H1 (cell line): ENCODE data around the gene ELP6. TPM values are rescaled to one million over a fixed set of nuclear protein-coding genes. Genes with fewer than 3 reads are reported as not detected.

Experiments
- CTCF ChIA-PET: fragments of 300-600 bp; sonication (Branson Sonifier 250); formaldehyde crosslinking; loops from one replicate; lab custom pipeline; 2021; ENCODE audit not compliant: partially characterized antibody; lab: Charles Lee
- POLR2A ChIA-PET: fragments of 300-600 bp; sonication (Branson Sonifier 250); formaldehyde crosslinking; loops from one replicate; lab custom pipeline; 2021; ENCODE audit warnings: inconsistent platforms; ENCODE audit not compliant: partially characterized antibody; lab: Charles Lee
- DNase-seq, 2 experiments: peaks; one replicate each; pipeline versions ENCODE4 v3.0.0 to v3.0.0-alpha.2; 2010 to 2022; ENCODE audit warnings: low spot score in 2 of 2, low read depth in 1 of 2, mixed read lengths in 1 of 2
- FAIRE-seq: peaks from 2 replicates; lab custom pipeline; 2011; peaks lifted over from hg19 to GRCh38; lab: Jason Lieb, UNC
- H2AFZ ChIP-seq: 2 replicates; pipeline ENCODE4 v1.8.1; 2012; ENCODE audit warnings: low read length, inconsistent platforms
- H2AK5ac ChIP-seq: 2 replicates; pipeline ENCODE4 v1.6.1; 2013; ENCODE audit warnings: low read depth, low read length
- H2BK120ac ChIP-seq: replicated peaks from 2 replicates; pipeline ENCODE3; 2013; ENCODE audit warnings: low read depth, low read length, inconsistent platforms
- H2BK12ac ChIP-seq: 2 replicates; pipeline ENCODE4 v1.6.1; 2013; ENCODE audit warnings: low read depth, low read length
- H2BK15ac ChIP-seq: 2 replicates; pipeline ENCODE4 v1.6.1; 2013; ENCODE audit warnings: low read length
- H2BK20ac ChIP-seq: 2 replicates; pipeline ENCODE4 v1.6.1; 2013; ENCODE audit warnings: low read length
- H2BK5ac ChIP-seq: 2 replicates; pipeline ENCODE4 v1.6.1; 2013; ENCODE audit warnings: low read depth, low read length
- H3K14ac ChIP-seq: 2 replicates; pipeline ENCODE4 v1.6.1; 2013; ENCODE audit warnings: inconsistent platforms; ENCODE audit not compliant: insufficient read length
- H3K18ac ChIP-seq: 2 replicates; pipeline ENCODE4 v1.6.1; 2013; ENCODE audit warnings: low read length; ENCODE audit errors: extremely low read depth
- H3K23ac ChIP-seq: 2 replicates; pipeline ENCODE4 v1.6.1; 2013; ENCODE audit warnings: inconsistent platforms; ENCODE audit not compliant: insufficient read length
- H3K23me2 ChIP-seq: 2 replicates; pipeline ENCODE4 v1.6.1; 2013; ENCODE audit warnings: low read depth, low read length
- H3K27ac ChIP-seq: 2 replicates; pipeline ENCODE4 v1.6.1; 2011; ENCODE audit warnings: low read depth, low read length, inconsistent platforms
- H3K27me3 ChIP-seq, 4 experiments: replicated peaks in 1 of 4; 1 replicate in 1 of 4; 2 replicates in 3 of 4; pipeline versions ENCODE4 v1.6.1 to v1.8.1; 2011 to 2013; ENCODE audit warnings: low read length in 3 of 4, mild to moderate bottlenecking in 3 of 4, inconsistent platforms in 2 of 4, mixed read lengths in 2 of 4, moderate library complexity in 1 of 4; ENCODE audit not compliant: control insufficient read depth in 3 of 4, insufficient read depth in 3 of 4; ENCODE audit errors: extremely low read depth in 1 of 4
- H3K36me3 ChIP-seq, 4 experiments: 2 replicates each; pipeline versions ENCODE4 v1.6.1 to v1.8.1; 2011 to 2013; ENCODE audit warnings: mild to moderate bottlenecking in 4 of 4, low read length in 3 of 4, moderate library complexity in 2 of 4, control low read depth in 1 of 4, inconsistent platforms in 1 of 4; ENCODE audit not compliant: insufficient read depth in 4 of 4, control insufficient read depth in 2 of 4
- H3K4ac ChIP-seq: replicated peaks from 2 replicates; pipeline ENCODE3; 2013; ENCODE audit warnings: low read length, low read depth, mixed read lengths, inconsistent platforms; ENCODE audit not compliant: insufficient read length
- H3K4me1 ChIP-seq, 4 experiments: replicated peaks in 1 of 4; 1 replicate in 1 of 4; 2 replicates in 3 of 4; pipeline versions ENCODE4 v1.6.1 to v1.8.1; 2011 to 2013; ENCODE audit warnings: low read length in 3 of 4, inconsistent platforms in 2 of 4, mixed read lengths in 1 of 4; ENCODE audit not compliant: insufficient read depth in 4 of 4, control insufficient read depth in 3 of 4
- H3K4me2 ChIP-seq, 2 experiments: 2 replicates each; pipeline versions ENCODE4 v1.6.1 to v1.8.1; 2011 to 2013; ENCODE audit warnings: low read depth in 2 of 2, low read length in 2 of 2, control low read depth in 1 of 2, inconsistent platforms in 1 of 2, mild to moderate bottlenecking in 1 of 2; ENCODE audit not compliant: insufficient read depth in 1 of 2
- H3K4me3 ChIP-seq, 4 experiments: fragments of 200-600, 300-600 bp in 1 of 4; sonication (generic), shearing (Covaris generic), sonication (Bioruptor Twin) in 1 of 4; 2 replicates each; pipeline versions ENCODE4 v1.5.1 to v1.8.1; 2011 to 2016; ENCODE audit warnings: low read length in 4 of 4, low read depth in 3 of 4, control low read depth in 2 of 4, inconsistent platforms in 2 of 4, mild to moderate bottlenecking in 2 of 4, mixed read lengths in 1 of 4, moderate library complexity in 1 of 4; ENCODE audit not compliant: insufficient read depth in 2 of 4; ENCODE audit errors: extremely low read depth in 1 of 4
- H3K56ac ChIP-seq: replicated peaks from 2 replicates; pipeline ENCODE3; 2013; ENCODE audit warnings: low read depth, mild to moderate bottlenecking, mixed read lengths, low read length, inconsistent platforms; ENCODE audit not compliant: insufficient read length
- H3K79me1 ChIP-seq: 2 replicates; pipeline ENCODE4 v1.6.1; 2013; ENCODE audit warnings: low read depth, low read length, control low read depth
- H3K79me2 ChIP-seq, 2 experiments: 2 replicates each; pipeline versions ENCODE4 v1.6.1 to v1.8.1; 2012 to 2013; ENCODE audit warnings: low read length in 2 of 2, mild to moderate bottlenecking in 2 of 2, inconsistent platforms in 1 of 2; ENCODE audit not compliant: insufficient read depth in 2 of 2, control insufficient read depth in 1 of 2
- H3K9ac ChIP-seq, 4 experiments: replicated peaks in 1 of 4; 1 replicate in 1 of 4; 2 replicates in 3 of 4; pipeline versions ENCODE4 v1.6.1 to v1.8.1; 2011 to 2013; ENCODE audit warnings: low read depth in 3 of 4, low read length in 3 of 4, control low read depth in 2 of 4, mild to moderate bottlenecking in 2 of 4, moderate library complexity in 2 of 4, inconsistent platforms in 1 of 4; ENCODE audit errors: extremely low read depth in 1 of 4
- H3K9me3 ChIP-seq, 2 experiments: 2 replicates each; pipeline versions ENCODE4 v1.6.1 to v1.8.1; 2012 to 2013; ENCODE audit warnings: mild to moderate bottlenecking in 2 of 2, moderate library complexity in 2 of 2, control low read depth in 1 of 2, inconsistent platforms in 1 of 2, low read depth in 1 of 2, low read length in 1 of 2, mixed read lengths in 1 of 2; ENCODE audit not compliant: insufficient read depth in 2 of 2
- H4K20me1 ChIP-seq, 2 experiments: replicated peaks in 1 of 2; 2 replicates each; pipeline versions ENCODE3 to v1.8.1; 2011 to 2013; ENCODE audit warnings: inconsistent platforms in 2 of 2, low read length in 2 of 2, mild to moderate bottlenecking in 1 of 2; ENCODE audit not compliant: insufficient read depth in 2 of 2, control insufficient read depth in 1 of 2
- H4K5ac ChIP-seq: 2 replicates; pipeline ENCODE4 v1.6.1; 2013; ENCODE audit warnings: low read length, low read depth, mixed read lengths, inconsistent platforms; ENCODE audit not compliant: insufficient read length
- H4K8ac ChIP-seq: 2 replicates; pipeline ENCODE4 v1.8.0; 2013; ENCODE audit warnings: mild to moderate bottlenecking, moderate library complexity, low read length, inconsistent platforms; ENCODE audit not compliant: insufficient read depth; ENCODE audit errors: extremely low read depth
- H4K91ac ChIP-seq: replicated peaks from 2 replicates; pipeline ENCODE3; 2013; ENCODE audit warnings: low read length, mixed read lengths, inconsistent platforms; ENCODE audit not compliant: insufficient read length
- NRF1 ChIP-seq: IDR thresholded peaks from 2 replicates; pipeline ENCODE4 v1.6.1; 2011; ENCODE audit warnings: mild to moderate bottlenecking, low read depth, low read length, improper control_type of control experiment
- POU5F1 ChIP-seq: IDR thresholded peaks from 2 replicates; pipeline ENCODE4 v1.6.1; 2011; ENCODE audit warnings: low read depth, mild to moderate bottlenecking, low read length, moderate library complexity
- RFX5 ChIP-seq: IDR thresholded peaks from 2 replicates; pipeline ENCODE4 v1.6.1; 2011; ENCODE audit warnings: low read depth, low read length, improper control_type of control experiment, borderline replicate concordance
- SP1 ChIP-seq: IDR thresholded peaks from 2 replicates; pipeline ENCODE4 v1.6.1; 2011; ENCODE audit warnings: low read depth, low read length
- SP2 ChIP-seq: IDR thresholded peaks from 2 replicates; pipeline ENCODE4 v1.6.1; 2012; ENCODE audit warnings: mild to moderate bottlenecking, low read length, inconsistent platforms
- SP4 ChIP-seq: IDR thresholded peaks from 2 replicates; pipeline ENCODE4 v1.6.1; 2012; ENCODE audit warnings: low read length, inconsistent platforms
- WGBS, 2 experiments: shearing (Covaris generic) in 1 of 2; methylation state at CpG; one replicate each; pipeline versions ENCODE4 v1.1.6 to v1.1.7; 2013 to 2015; ENCODE audit warnings: low lambda C conversion rate in 2 of 2, mixed read lengths in 2 of 2, inconsistent platforms in 1 of 2, low coverage in 1 of 2, missing lambda C conversion rate in 1 of 2; ENCODE audit not compliant: insufficient replicate concordance in 2 of 2, insufficient coverage in 1 of 2, insufficient read length in 1 of 2; ENCODE audit errors: extremely low coverage in 1 of 2, missing lambda C conversion rate in 1 of 2; 5-methylcytosine and 5-hydroxymethylcytosine counted together
- polyA plus RNA-seq, 7 experiments: library from polyadenylated mRNA; depleted of rRNA in 3 of 7; stranded (reverse) in 5 of 7; unstranded in 2 of 7; fragments of >200 nt in 5 of 7; fragments of 200-250 nt in 2 of 7; gene quantifications; 1 replicate in 5 of 7; 2 replicates in 1 of 7; 4 replicates in 1 of 7; pipeline versions ENCODE4 v1.2.1 to v1.2.3, GENCODE V29; 2011 to 2013; ENCODE audit warnings: missing spikeins in 2 of 7, mixed read lengths in 2 of 7
- total RNA-seq: library from RNA; stranded (reverse); fragmentation: NEBNext Ultra II Directional; extraction: Animal tissue kit (Norgen Biotek cat#: 25700); gene quantifications from 2 replicates; pipeline ENCODE4 v1.2.1, GENCODE V29; 2021

The ELP6 gene
- total and polyA plus RNA-seq, 2 of the 8 experiments (the other 6 are each of a cell fraction or from before 2014, with no cell fraction given), result 51.1 to 78.7 TPM

GRCh38 chr3:47452453-47453215 is 60.9 kb downstream of the ELP6 start:
- ChIA-PET POLR2A (interaction anchor here (0.6 to 0.9 kb wide), 3 partner anchors 8 to 32 kb away, joined by 3 to 4 read pairs (median 3); no protein-coding TSS in a partner anchor), CTCF (interaction anchor here (0.8 to 1.2 kb wide), 2 partner anchors 13 to 31 kb away, joined by 3 to 5 read pairs; no protein-coding TSS in a partner anchor)
- Histone ChIP-seq H3K23me2 (no peaks in the 10 kb centered on the region), H3K4me1 (0 out of 7 replicates have a peak, but pooled peaks cover 0 to 2% (median 0%) of the 10 kb centered on the region in 4 experiments), H3K56ac (no peak overlapping the region), H3K14ac (no peak overlapping the region), H2BK20ac (no peak overlapping the region), H2BK5ac (no peak overlapping the region), H4K8ac (no peak overlapping the region), H3K4ac (no peak overlapping the region), H3K79me2 (peaks cover 6 to 78% of the 10 kb centered on the region in 2 experiments; a peak in 3 of 4 replicates), H2BK120ac (no peak overlapping the region), H3K4me2 (no peak overlapping the region), H3K9me3 (no peaks in the 10 kb centered on the region), H4K5ac (no peak overlapping the region), H3K79me1 (no peaks in the 10 kb centered on the region; the same call in 1 of the 2 replicates), H2AFZ (no peak overlapping the region), H3K27ac (no peak overlapping the region), H3K9ac (no peak overlapping the region), H3K23ac (no peak overlapping the region), H3K36me3 (no peaks in the 10 kb centered on the region), H3K27me3 (no peaks in the 10 kb centered on the region), H4K20me1 (peaks cover 0 to 5% of the 10 kb centered on the region in 2 experiments), H2AK5ac (no peak overlapping the region), H2BK15ac (no peak overlapping the region), H3K4me3 (no peak overlapping the region), H4K91ac (no peak overlapping the region), H3K18ac (no peak overlapping the region), H2BK12ac (no peak overlapping the region)
- TF ChIP-seq SP4 (no peak), SP2 (no peak), SP1 (no peak), NRF1 (no peak), RFX5 (no peak), POU5F1 (no peak)
- DNase-seq, result no peak
- 78% methylated on average over 4 of the region's 4 CpGs; no CpG with 5 or more reads in 1 of the 2 experiments for WGBS, 2 experiments
- FAIRE-seq, result no peak
